HepG2 (cell line): ENCODE data around the gene CTU2. TPM values are rescaled to one million over a fixed set of nuclear protein-coding genes. Genes with fewer than 3 reads are reported as not detected.
A peak's percentile ranks its signal among the peaks of the same experiment; 100 is the strongest.

ENCODE experiments used
- ATAC-seq: fragments of 200-7000 bp; cut with Tn5 transposase; 3 replicates; pipeline ENCODE4 v1.9.1; 2020; ENCODE audit warnings: mild to moderate bottlenecking, moderate library complexity
- BruUV-seq: library from RNA; stranded (reverse); fragments of 400-500 nt; replicated peaks from 2 replicates; lab custom pipeline; 2021; lab: Mats Ljungman, UMichigan
- CTCF ChIA-PET: fragments of 300-600 bp; formaldehyde crosslinking; extraction: SDS; loops from one replicate; lab custom pipeline; 2021; ENCODE audit warnings: low total read pairs, inconsistent platforms, low intra/inter-chr PET ratio; lab: Yijun Ruan, JAX
- POLR2A ChIA-PET: fragments of 350-600 bp; sonication (Branson Sonifier 250); formaldehyde crosslinking; loops from one replicate; lab custom pipeline; 2020; ENCODE audit warnings: antibody characterized with exemption, inconsistent platforms; lab: Yijun Ruan, JAX
- DNase-seq: peaks from one replicate; pipeline ENCODE4 v3.0.0-alpha.2; 2015; ENCODE audit warnings: low spot score
- FAIRE-seq: peaks from 3 replicates; lab custom pipeline; 2011; peaks lifted over from hg19 to GRCh38; lab: Jason Lieb, UNC
- H2AFZ ChIP-seq: one replicate; pipeline ENCODE4 v1.6.1; 2011; ENCODE audit warnings: low read length, inconsistent platforms
- H3K27ac ChIP-seq: fragments of 300-600 bp; 3 replicates; pipeline ENCODE4 v1.8.0; 2011; ENCODE audit warnings: mixed run types, mild to moderate bottlenecking, mixed read lengths, low read length, inconsistent platforms; ENCODE audit not compliant: insufficient read depth; ENCODE audit errors: extremely low read length
- H3K27me3 ChIP-seq, 2 experiments: fragments of 200-600 bp in 1 of 2; 2 replicates in 1 of 2; 3 replicates in 1 of 2; pipeline versions ENCODE4 v1.6.0 to v1.8.0; 2011; ENCODE audit warnings: low read length in 2 of 2, mild to moderate bottlenecking in 2 of 2, moderate library complexity in 2 of 2, inconsistent platforms in 1 of 2; ENCODE audit not compliant: insufficient read depth in 2 of 2, control insufficient read depth in 1 of 2
- H3K36me3 ChIP-seq, 2 experiments: fragments of 200-600 bp in 1 of 2; replicated peaks in 1 of 2; 2 replicates in 1 of 2; 3 replicates in 1 of 2; pipeline versions ENCODE4 v1.5.1 to v1.8.0; 2011; ENCODE audit warnings: low read length in 2 of 2, inconsistent platforms in 1 of 2; ENCODE audit not compliant: insufficient read depth in 2 of 2, control insufficient read depth in 1 of 2
- H3K4me1 ChIP-seq: 2 replicates; pipeline ENCODE4 v1.5.1; 2012; ENCODE audit warnings: low read length, inconsistent platforms; ENCODE audit not compliant: insufficient read depth
- H3K4me2 ChIP-seq: 2 replicates; pipeline ENCODE4 v1.6.0; 2011; ENCODE audit warnings: low read depth, low read length, inconsistent platforms
- H3K4me3 ChIP-seq, 3 experiments: fragments of 200-600 bp in 1 of 3; sonication (generic), shearing (Covaris generic) in 1 of 3; replicated peaks in 1 of 3; 2 replicates each; pipeline ENCODE4 v1.5.1; 2011 to 2016; ENCODE audit warnings: low read length in 3 of 3, inconsistent platforms in 2 of 3, low read depth in 2 of 3, mild to moderate bottlenecking in 2 of 3, control low read depth in 1 of 3, mixed read lengths in 1 of 3; ENCODE audit not compliant: insufficient read depth in 1 of 3
- H3K79me2 ChIP-seq: one replicate; pipeline ENCODE4 v1.6.1; 2011; ENCODE audit warnings: low read length, inconsistent platforms; ENCODE audit not compliant: insufficient read depth
- H3K9ac ChIP-seq: 2 replicates; pipeline ENCODE4 v1.6.0; 2011; ENCODE audit warnings: mild to moderate bottlenecking, low read depth, low read length, inconsistent platforms; ENCODE audit not compliant: insufficient read depth
- H3K9me3 ChIP-seq: 2 replicates; pipeline ENCODE4 v1.5.1; 2012; ENCODE audit warnings: mild to moderate bottlenecking, low read length
- H4K20me1 ChIP-seq: 2 replicates; pipeline ENCODE4 v1.6.0; 2011; ENCODE audit warnings: inconsistent platforms, mild to moderate bottlenecking, low read length, moderate library complexity; ENCODE audit not compliant: insufficient read depth
- AGO2 ChIP-seq: fragments of 200-400 bp; formaldehyde crosslinking; optimal IDR thresholded peaks from 2 replicates; pipeline ENCODE3; 2017; ENCODE audit warnings: mild to moderate bottlenecking, low read depth, low read length, moderate library complexity
- HNRNPL ChIP-seq: fragments of 200-400 bp; formaldehyde crosslinking; IDR thresholded peaks from 2 replicates; pipeline ENCODE4 v1.6.1; 2017; ENCODE audit warnings: mild to moderate bottlenecking, low read depth, low read length
- NFE2L2 ChIP-seq: fragments of 150-350 bp; IDR thresholded peaks from 2 replicates; pipeline ENCODE4 v1.6.1; 2014; ENCODE audit warnings: low read length
- NFIC ChIP-seq: IDR thresholded peaks from 2 replicates; pipeline ENCODE4 v1.6.1; 2012; ENCODE audit warnings: mild to moderate bottlenecking, low read length, inconsistent platforms
- NR2F6 ChIP-seq, 2 experiments: IDR thresholded peaks; 2 replicates each; pipeline ENCODE4 v1.6.1; 2016; ENCODE audit warnings: antibody characterized with exemption in 1 of 2, mild to moderate bottlenecking in 1 of 2
- RBM22 ChIP-seq: fragments of 200-400 bp; formaldehyde crosslinking; optimal IDR thresholded peaks from 2 replicates; pipeline ENCODE3; 2017; ENCODE audit warnings: mild to moderate bottlenecking, low read length, moderate library complexity
- RFX5 ChIP-seq: IDR thresholded peaks from 2 replicates; pipeline ENCODE4 v1.6.1; 2011; ENCODE audit warnings: low read depth, low read length, improper control_type of control experiment
- TAF15 ChIP-seq: fragments of 200-400 bp; formaldehyde crosslinking; IDR thresholded peaks from one replicate; pipeline ENCODE4 v1.6.1; 2018; ENCODE audit warnings: mild to moderate bottlenecking, low read depth, low read length; ENCODE audit not compliant: poor library complexity, severe bottlenecking
- THYN1 ChIP-seq: sonication (generic); formaldehyde crosslinking; IDR thresholded peaks from 2 replicates; pipeline ENCODE4 v1.8.1; 2023; ENCODE audit warnings: low read depth, mild to moderate bottlenecking, moderate library complexity, missing genetic modification reagents, borderline replicate concordance
- ZNF607 ChIP-seq: sonication (generic); formaldehyde crosslinking; IDR thresholded peaks from 2 replicates; pipeline ENCODE4 v1.5.1; 2020; ENCODE audit warnings: missing genetic modification reagents, mild to moderate bottlenecking, borderline replicate concordance
- ZNF670 ChIP-seq: sonication (generic); formaldehyde crosslinking; IDR thresholded peaks from 2 replicates; pipeline ENCODE4 v1.8.0; 2022; ENCODE audit warnings: mild to moderate bottlenecking, missing genetic modification reagents, borderline replicate concordance
- ZNF678 ChIP-seq: sonication (generic); formaldehyde crosslinking; IDR thresholded peaks from 2 replicates; pipeline ENCODE4 v1.4.0; 2020; ENCODE audit warnings: mild to moderate bottlenecking, missing genetic modification reagents
- WGBS: methylation state at CpG from one replicate; pipeline ENCODE4 v1.1.6; 2017; ENCODE audit warnings: low lambda C conversion rate; 5-methylcytosine and 5-hydroxymethylcytosine counted together
- in situ Hi-C: cut with HindIII; loops from 2 replicates; pipeline ENCODE4 v1.10.0; 2017; ENCODE audit warnings: low pct_unique_long_range_greater_than_20kb; ENCODE audit not compliant: extremely low pct_ligation_motif_present
- intact Hi-C: fragments of 100-400 bp; cut with micrococcal nuclease; formaldehyde crosslinking; loops from one replicate; pipeline ENCODE4 v1.10.0; 2022; ENCODE audit not compliant: unreplicated experiment
- polyA plus RNA-seq, 8 experiments: library from polyadenylated mRNA; depleted of rRNA in 3 of 8; stranded (reverse) in 7 of 8; unstranded in 1 of 8; fragments of >200 nt; fragmentation: Illumina TruSeq in 4 of 8; extraction: Trizol in 4 of 8; gene quantifications; 2 replicates each; pipeline versions ENCODE4 v1.2.1 to v1.2.3, GENCODE V29; 2011 to 2016; ENCODE audit warnings: low read depth in 4 of 8, missing spikeins in 1 of 8, mixed read lengths in 1 of 8; ENCODE audit not compliant: insufficient read depth in 1 of 8
- total RNA-seq, 5 experiments: library from RNA; depleted of rRNA; stranded (reverse); fragments of >200 nt; fragmentation: Illumina TruSeq; extraction: Trizol; gene quantifications; 2 replicates each; pipeline ENCODE4 v1.2.3, GENCODE V29; 2016; ENCODE audit warnings: low read depth in 1 of 5

The CTU2 gene
- total and polyA plus RNA-seq, 2 of the 13 experiments (the other 11 are each of a cell fraction or from before 2014, with no cell fraction given), result 13.3 to 21.9 TPM

- Histone ChIP-seq H2AFZ (no peak overlapping the region), H3K79me2 (no peaks in the 10 kb centered on the region), H3K4me2 (no peak overlapping the region), H3K36me3 (peaks cover 36 to 58% of the 10 kb centered on the region in 2 experiments; a peak in 4 of 5 replicates), H3K9me3 (no peaks in the 10 kb centered on the region), H3K9ac (no peak overlapping the region), H3K27ac (no peak overlapping the region), H3K4me1 (no peaks in the 10 kb centered on the region), H3K4me3 (no peak overlapping the region), H3K27me3 (no peaks in the 10 kb centered on the region)
- BruUV-seq, result no TSS peak
- POLR2A ChIA-PET, result no interaction called here
- 94% methylated on average over 11 of the region's 30 CpGs for WGBS
- in situ Hi-C loops, result no loop called here
- ATAC-seq (peak; percentile 11; the same call in 2 of the 3 replicates), DNase-seq (no peak)
- CTCF ChIA-PET, result no interaction called here
- TF ChIP-seq AGO2, result peak; percentile 20
- TF ChIP-seq NR2F6 (IDR thresholded peaks at IDR 0.05), result no peak
- TF ChIP-seq NR2F6 (CRISPR knock-in tag; IDR thresholded peaks at IDR 0.05), result no peak
- TF ChIP-seq THYN1 (CRISPR knock-in tag), result no peak
- TF ChIP-seq RBM22, result peak; percentile 35
- TF ChIP-seq HNRNPL, result peak; percentile 82
- TF ChIP-seq ZNF678 (CRISPR knock-in tag), result no peak
- TF ChIP-seq, all 625 proteins: peak for 3
- no peaks in the 10 kb centered on the region; the same call in 1 of the 2 replicates for H4K20me1 ChIP-seq
- no peak for FAIRE-seq
- intact Hi-C loops, result no loop called here
These were observed 26.1 kb downstream of the CTU2 start for GRCh38 chr16:88732172-88732960.

GRCh38 chr16:88732961-88733294 lies 26.6 kb downstream of the CTU2 start:
- Histone ChIP-seq H3K9ac (no peak overlapping the region), H3K4me1 (no peaks in the 10 kb centered on the region), H3K79me2 (no peaks in the 10 kb centered on the region), H3K36me3 (peaks cover 36 to 57% of the 10 kb centered on the region in 2 experiments; a peak in 4 of 5 replicates), H3K9me3 (no peaks in the 10 kb centered on the region), H3K4me2 (no peak overlapping the region), H3K4me3 (no peak overlapping the region), H3K27ac (no peak overlapping the region), H2AFZ (no peak overlapping the region), H3K27me3 (no peaks in the 10 kb centered on the region), H4K20me1 (no peaks in the 10 kb centered on the region; the same call in 1 of the 2 replicates)
- 94% methylated on average over 9 of the region's 13 CpGs for WGBS
- intact Hi-C loops (no loop called here), in situ Hi-C loops (no loop called here)
- ChIA-PET POLR2A (no interaction called here), CTCF (no interaction called here)
- FAIRE-seq (no peak), ATAC-seq (no peak), DNase-seq (no peak)
- BruUV-seq, result no TSS peak
- no peak for TF ChIP-seq ZNF670 (CRISPR knock-in tag)
- TF ChIP-seq RFX5, result no peak
- TF ChIP-seq NFE2L2, result no peak
- no peak for TF ChIP-seq NFIC
- no peak for TF ChIP-seq TAF15
- no peak for TF ChIP-seq ZNF607 (CRISPR knock-in tag)
